Measurements from ENCODE around the gene TXNL1. TPM values are rescaled to one million over a fixed set of nuclear protein-coding genes. Genes with fewer than 3 reads are reported as not detected.

Gene TXNL1
- total and polyA plus RNA-seq, 2 of the 13 experiments (the other 11 are each of a cell fraction or from before 2014, with no cell fraction given), result 41.9 to 73.1 TPM

- TF ChIP-seq, protein P1, sequence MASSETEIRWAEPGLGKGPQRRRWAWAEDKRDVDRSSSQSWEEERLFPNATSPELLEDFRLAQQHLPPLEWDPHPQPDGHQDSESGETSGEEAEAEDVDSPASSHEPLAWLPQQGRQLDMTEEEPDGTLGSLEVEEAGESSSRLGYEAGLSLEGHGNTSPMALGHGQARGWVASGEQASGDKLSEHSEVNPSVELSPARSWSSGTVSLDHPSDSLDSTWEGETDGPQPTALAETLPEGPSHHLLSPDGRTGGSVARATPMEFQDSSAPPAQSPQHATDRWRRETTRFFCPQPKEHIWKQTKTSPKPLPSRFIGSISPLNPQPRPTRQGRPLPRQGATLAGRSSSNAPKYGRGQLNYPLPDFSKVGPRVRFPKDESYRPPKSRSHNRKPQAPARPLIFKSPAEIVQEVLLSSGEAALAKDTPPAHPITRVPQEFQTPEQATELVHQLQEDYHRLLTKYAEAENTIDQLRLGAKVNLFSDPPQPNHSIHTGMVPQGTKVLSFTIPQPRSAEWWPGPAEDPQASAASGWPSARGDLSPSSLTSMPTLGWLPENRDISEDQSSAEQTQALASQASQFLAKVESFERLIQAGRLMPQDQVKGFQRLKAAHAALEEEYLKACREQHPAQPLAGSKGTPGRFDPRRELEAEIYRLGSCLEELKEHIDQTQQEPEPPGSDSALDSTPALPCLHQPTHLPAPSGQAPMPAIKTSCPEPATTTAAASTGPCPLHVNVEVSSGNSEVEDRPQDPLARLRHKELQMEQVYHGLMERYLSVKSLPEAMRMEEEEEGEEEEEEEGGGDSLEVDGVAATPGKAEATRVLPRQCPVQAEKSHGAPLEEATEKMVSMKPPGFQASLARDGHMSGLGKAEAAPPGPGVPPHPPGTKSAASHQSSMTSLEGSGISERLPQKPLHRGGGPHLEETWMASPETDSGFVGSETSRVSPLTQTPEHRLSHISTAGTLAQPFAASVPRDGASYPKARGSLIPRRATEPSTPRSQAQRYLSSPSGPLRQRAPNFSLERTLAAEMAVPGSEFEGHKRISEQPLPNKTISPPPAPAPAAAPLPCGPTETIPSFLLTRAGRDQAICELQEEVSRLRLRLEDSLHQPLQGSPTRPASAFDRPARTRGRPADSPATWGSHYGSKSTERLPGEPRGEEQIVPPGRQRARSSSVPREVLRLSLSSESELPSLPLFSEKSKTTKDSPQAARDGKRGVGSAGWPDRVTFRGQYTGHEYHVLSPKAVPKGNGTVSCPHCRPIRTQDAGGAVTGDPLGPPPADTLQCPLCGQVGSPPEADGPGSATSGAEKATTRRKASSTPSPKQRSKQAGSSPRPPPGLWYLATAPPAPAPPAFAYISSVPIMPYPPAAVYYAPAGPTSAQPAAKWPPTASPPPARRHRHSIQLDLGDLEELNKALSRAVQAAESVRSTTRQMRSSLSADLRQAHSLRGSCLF (CRISPR knock-in tag; IDR thresholded peaks at IDR 0.05; ENCODE audit: borderline replicate concordance), result no peak
- TF ChIP-seq CREB3 (CRISPR knock-in tag; IDR thresholded peaks at IDR 0.05), result no peak
- no peak for TF ChIP-seq ZBTB49 (CRISPR knock-in tag; IDR thresholded peaks at IDR 0.05; ENCODE audit: borderline replicate concordance)
- no peak for TF ChIP-seq ZKSCAN1 (IDR thresholded peaks at IDR 0.05; ENCODE audit: low read length)
- TF ChIP-seq SNAPC2 (CRISPR knock-in tag; IDR thresholded peaks at IDR 0.05), result no peak
- TF ChIP-seq NR1H2 (CRISPR knock-in tag; IDR thresholded peaks at IDR 0.05; ENCODE audit: borderline replicate concordance, low read depth), result no peak
- no peak for TF ChIP-seq ZMYM3 (CRISPR knock-in tag; IDR thresholded peaks at IDR 0.05)
- no peak for TF ChIP-seq SETDB1 (CRISPR knock-in tag; IDR thresholded peaks at IDR 0.05; ENCODE audit: borderline replicate concordance)
- peak; percentile 86 for TF ChIP-seq USF2 (IDR thresholded peaks at IDR 0.05; ENCODE audit: low read depth, low read length)
- TF ChIP-seq USF2 (CRISPR knock-in tag; IDR thresholded peaks at IDR 0.05; ENCODE audit: borderline replicate concordance), result peak; percentile 87; the same call in 1 of the 2 replicates
- TF ChIP-seq FOXA3 (CRISPR knock-in tag; IDR thresholded peaks at IDR 0.05), result peak; percentile 48; the same call in 1 of the 2 replicates
- TF ChIP-seq ZFP36L2 (CRISPR knock-in tag; IDR thresholded peaks at IDR 0.05), result no peak
- no peak; the same call in 1 of the 2 replicates for TF ChIP-seq MLX (CRISPR knock-in tag; IDR thresholded peaks at IDR 0.05)
- TF ChIP-seq ZMYM2 (CRISPR knock-in tag; IDR thresholded peaks at IDR 0.05), result no peak
- TF ChIP-seq ZNF891 (CRISPR knock-in tag; IDR thresholded peaks at IDR 0.05), result no peak; the same call in 1 of the 2 replicates
Observed at GRCh38 chr18:56638232-56639103, at the start of gene TXNL1 (continued).

All from HepG2 (cell line).